GM12865 (cell line): ENCODE results near the gene GPR32.
A peak's percentile ranks its signal among the peaks of the same experiment; 100 is the strongest.
"Not testable (repeated sequence)": the region's sequence is repeated elsewhere in the genome, so short reads cannot be mapped to it uniquely, and the experiment has no call there.

ENCODE experiments used
- DNase-seq: peaks from one replicate; pipeline ENCODE4 v3.0.0; 2010; ENCODE audit warnings: low read depth
- H3K4me3 ChIP-seq: 2 replicates; pipeline ENCODE4 v1.5.1; 2011; ENCODE audit warnings: mild to moderate bottlenecking, low read depth, low read length, control low read depth
- CTCF ChIP-seq: IDR thresholded peaks from 2 replicates; pipeline ENCODE4 v1.5.1; 2011; ENCODE audit warnings: low read length, control low read depth, low read depth, inconsistent platforms; ENCODE audit not compliant: insufficient read depth; ENCODE audit errors: missing control alignments

The GPR32 gene

GRCh38 chr19:50768277-50768676, 2.0 kb upstream of the GPR32 start:
- H3K4me3 ChIP-seq, result no peak overlapping the region
- no peak for TF ChIP-seq CTCF
- no peak for DNase-seq

GRCh38 chr19:50770888-50771287, 624 bp downstream of the GPR32 start:
- no peak overlapping the region for H3K4me3 ChIP-seq
- TF ChIP-seq CTCF, result no peak
- no peak for DNase-seq

DNA sequence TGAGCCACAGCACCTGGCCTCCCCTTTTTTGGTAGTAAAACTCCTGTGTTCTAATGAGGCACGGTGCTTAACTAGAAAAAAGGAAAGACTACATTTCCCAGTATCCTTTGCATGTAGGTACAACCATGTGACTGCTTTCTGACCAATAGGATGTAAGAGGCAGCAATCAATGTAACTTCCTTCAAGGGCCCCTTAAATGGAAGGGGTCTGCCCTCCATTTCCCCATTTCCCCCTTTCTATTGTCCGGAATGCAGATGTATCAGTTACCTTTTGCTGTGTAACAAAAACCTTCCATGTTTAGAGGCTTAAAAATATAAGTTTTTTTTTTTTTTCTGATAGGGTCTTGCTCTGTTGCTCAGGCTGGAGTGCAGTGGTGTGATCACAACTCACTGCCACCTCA, 2.2 kb downstream of the GPR32 start:
- DNase-seq, result peak; percentile 41
- H3K4me3 ChIP-seq, result no peak overlapping the region
- no peak for TF ChIP-seq CTCF

- not testable (repeated sequence) for H3K4me3 ChIP-seq, DNase-seq
Measured at GRCh38 chr19:50772912-50773311, 2.6 kb downstream of the GPR32 start.

DNA sequence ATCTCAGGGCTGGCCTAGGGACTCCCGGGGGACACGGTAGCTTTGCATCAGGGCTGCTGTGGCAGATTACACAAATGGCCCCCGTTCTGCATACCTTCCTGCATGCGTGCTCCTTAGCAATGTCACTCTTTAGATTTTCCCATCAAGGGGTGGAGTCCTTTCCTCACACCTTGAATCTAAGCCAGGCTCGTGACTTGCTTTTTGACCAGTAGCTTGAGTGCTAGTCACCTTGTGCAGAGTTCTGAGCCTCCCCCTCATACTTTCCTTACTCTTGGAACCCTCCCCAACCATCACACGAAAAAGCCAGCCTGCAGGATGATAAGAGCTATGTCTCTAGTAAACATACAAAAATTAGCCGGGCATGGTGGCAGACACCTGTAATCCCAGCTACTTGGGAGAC, 3.2 kb downstream of the GPR32 start:
- DNase-seq, H3K4me3 ChIP-seq: not testable (repeated sequence)

- no peak overlapping the region for H3K4me3 ChIP-seq
- DNase-seq, result no peak
- no peak for TF ChIP-seq CTCF
Measured at GRCh38 chr19:50776131-50776530, 5.9 kb downstream of the GPR32 start.

GRCh38 chr19:50777261-50777660, 7.0 kb downstream of the GPR32 start:
- TF ChIP-seq CTCF, result no peak
- no peak for DNase-seq
- H3K4me3 ChIP-seq, result no peak overlapping the region

GRCh38 chr19:50777830-50778303, 7.6 kb downstream of the GPR32 start:
- H3K4me3 ChIP-seq, result no peak overlapping the region
- no peak for TF ChIP-seq CTCF
- no peak for DNase-seq
